GM18498 (cell line): ENCODE data around the gene DDC.
A peak's percentile ranks its signal among the peaks of the same experiment; 100 is the strongest.

ENCODE experiments used
- ATAC-seq: cut with Tn5 transposase; IDR thresholded peaks from one replicate; pipeline ENCODE4 v1.9.1; 2021; ENCODE audit warnings: mild to moderate bottlenecking, moderate library complexity; ENCODE audit not compliant: unreplicated experiment

DDC gene, protein sequence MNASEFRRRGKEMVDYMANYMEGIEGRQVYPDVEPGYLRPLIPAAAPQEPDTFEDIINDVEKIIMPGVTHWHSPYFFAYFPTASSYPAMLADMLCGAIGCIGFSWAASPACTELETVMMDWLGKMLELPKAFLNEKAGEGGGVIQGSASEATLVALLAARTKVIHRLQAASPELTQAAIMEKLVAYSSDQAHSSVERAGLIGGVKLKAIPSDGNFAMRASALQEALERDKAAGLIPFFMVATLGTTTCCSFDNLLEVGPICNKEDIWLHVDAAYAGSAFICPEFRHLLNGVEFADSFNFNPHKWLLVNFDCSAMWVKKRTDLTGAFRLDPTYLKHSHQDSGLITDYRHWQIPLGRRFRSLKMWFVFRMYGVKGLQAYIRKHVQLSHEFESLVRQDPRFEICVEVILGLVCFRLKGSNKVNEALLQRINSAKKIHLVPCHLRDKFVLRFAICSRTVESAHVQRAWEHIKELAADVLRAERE

DNA sequence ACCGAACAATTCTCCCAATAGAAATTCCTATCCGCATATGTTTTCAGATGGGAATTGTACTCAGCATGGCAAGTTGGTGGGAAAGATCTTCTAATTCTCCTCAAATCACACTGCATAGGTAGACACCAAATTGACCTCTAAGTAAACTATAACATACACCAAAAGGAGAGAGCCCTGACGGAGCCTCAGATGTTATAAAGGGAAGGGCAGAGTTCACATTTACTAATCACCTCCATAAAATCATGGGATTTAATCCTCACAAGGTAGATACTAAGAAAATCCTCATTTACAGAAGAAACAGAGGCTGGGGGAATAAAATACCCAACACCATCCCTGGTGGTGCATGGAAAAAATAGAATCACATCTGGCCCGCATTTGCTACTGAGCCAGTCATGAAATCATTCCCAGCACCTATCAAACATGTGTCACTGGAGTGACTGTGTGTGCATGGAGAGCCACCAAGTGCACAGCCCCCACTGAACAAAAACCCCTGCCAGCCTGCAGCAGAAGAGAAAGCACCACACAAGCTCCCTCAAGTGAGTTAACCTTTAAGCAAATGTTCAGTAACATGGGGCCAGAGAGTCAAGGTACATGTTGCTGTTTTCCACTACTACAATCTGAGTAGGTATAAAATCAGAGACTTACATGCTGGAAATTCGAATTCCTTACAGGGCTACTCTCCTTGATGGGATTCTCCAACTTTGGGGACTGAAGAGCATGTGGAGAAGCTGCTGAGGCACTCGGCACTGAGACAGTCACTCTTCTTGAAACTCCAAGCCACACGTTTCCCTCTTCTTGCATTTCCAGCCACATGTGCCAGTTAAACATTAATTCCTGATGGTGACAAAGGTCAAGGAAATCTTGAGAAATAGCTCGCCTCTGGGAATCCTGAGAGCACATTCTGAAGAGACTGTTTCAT lies at the start of gene DDC:
Gene DDC (minus strand): TSS at position 766 of the 919 bp plus-strand sequence. CDS start 21,320 bp downstream, outside the sequence.
- ATAC-seq, result no peak

GRCh38 chr7:50613473-50613872 lies 48.3 kb upstream of the DDC start:
- ATAC-seq, result no peak

GRCh38 chr7:50612704-50613103 lies 47.5 kb upstream of the DDC start:
- ATAC-seq, result no peak

- ATAC-seq, result peak; percentile 68
Measured at GRCh38 chr7:50610521-50611277, 45.5 kb upstream of the DDC start.

GRCh38 chr7:50608196-50608906 lies 43.1 kb upstream of the DDC start:
- ATAC-seq, result no peak

- ATAC-seq, result no peak
Measured at GRCh38 chr7:50607524-50608125, 42.4 kb upstream of the DDC start.

DNA sequence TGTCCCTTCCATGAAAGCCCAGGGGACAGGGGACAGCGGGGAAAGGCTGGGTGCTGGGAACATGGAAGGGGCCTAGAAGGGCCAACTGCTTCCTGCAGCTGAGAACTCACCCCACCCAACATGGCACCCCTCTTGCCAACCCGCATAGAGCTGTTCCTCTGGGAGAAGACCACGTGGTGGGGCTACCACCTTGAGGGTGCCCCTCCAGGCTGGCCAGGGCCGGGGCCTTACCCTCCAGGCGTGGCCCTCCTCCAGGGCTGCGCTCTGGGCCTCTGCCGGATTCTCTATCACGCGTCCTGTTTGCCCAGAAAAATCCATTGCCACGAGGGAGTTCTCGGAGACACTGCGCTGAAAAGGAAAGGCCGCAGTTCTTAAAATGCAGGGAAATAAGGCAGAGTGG lies 39.9 kb upstream of the DDC start:
- ATAC-seq, result no peak

GRCh38 chr7:50603287-50603686 lies 38.1 kb upstream of the DDC start:
- no peak for ATAC-seq

DNA sequence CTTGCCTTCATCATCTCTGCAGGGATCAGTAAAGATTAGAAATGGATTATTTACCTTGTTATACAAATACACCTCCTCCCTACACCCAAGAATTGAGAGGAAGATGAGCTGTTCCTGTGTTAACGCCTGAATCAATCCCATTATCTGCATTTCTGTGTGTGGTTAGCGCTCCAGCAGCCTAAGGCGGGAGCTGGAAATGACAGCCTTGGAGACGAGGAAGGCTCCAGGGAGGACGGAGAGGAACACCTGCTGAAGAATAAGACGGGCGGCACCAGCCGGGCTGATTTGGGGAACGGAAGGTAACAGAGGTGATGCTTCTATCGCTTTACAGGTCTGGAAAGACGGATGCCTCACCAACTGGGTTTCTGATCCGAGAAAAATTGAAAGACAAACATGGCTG lies 34.2 kb upstream of the DDC start:
- ATAC-seq, result no peak

- ATAC-seq, result no peak
Measured at GRCh38 chr7:50598460-50599343, 33.5 kb upstream of the DDC start.

- ATAC-seq, result no peak
Measured at GRCh38 chr7:50596484-50596883, 31.3 kb upstream of the DDC start.

DNA sequence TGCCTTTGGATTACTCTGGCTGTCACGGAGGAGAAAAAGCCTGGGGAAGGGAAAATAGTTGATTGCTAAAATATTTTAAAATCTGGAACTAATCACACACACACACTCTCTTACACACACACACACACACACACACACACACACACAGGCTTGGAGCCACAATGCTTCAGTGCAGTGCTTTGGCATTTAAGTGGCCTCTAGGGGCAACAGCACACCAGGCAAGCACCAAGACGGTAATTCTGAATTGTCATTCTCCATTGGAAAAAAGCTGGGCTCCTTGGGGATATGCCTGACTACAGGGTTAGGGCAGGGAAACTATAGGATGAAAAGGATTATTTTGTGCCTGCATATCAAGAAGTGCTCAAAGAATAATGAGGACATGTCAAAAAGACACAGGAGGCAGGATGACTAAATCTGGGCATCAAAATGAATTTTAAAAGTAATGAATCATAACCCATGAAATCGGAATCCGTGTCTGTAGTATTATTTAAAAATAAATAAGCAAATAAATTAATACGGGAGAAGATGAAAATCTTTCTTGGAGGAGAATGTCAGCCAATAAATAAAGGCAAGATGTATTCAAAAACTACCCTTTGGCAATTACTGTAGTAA lies 30.4 kb upstream of the DDC start:
- peak; percentile 29 for ATAC-seq

DNA sequence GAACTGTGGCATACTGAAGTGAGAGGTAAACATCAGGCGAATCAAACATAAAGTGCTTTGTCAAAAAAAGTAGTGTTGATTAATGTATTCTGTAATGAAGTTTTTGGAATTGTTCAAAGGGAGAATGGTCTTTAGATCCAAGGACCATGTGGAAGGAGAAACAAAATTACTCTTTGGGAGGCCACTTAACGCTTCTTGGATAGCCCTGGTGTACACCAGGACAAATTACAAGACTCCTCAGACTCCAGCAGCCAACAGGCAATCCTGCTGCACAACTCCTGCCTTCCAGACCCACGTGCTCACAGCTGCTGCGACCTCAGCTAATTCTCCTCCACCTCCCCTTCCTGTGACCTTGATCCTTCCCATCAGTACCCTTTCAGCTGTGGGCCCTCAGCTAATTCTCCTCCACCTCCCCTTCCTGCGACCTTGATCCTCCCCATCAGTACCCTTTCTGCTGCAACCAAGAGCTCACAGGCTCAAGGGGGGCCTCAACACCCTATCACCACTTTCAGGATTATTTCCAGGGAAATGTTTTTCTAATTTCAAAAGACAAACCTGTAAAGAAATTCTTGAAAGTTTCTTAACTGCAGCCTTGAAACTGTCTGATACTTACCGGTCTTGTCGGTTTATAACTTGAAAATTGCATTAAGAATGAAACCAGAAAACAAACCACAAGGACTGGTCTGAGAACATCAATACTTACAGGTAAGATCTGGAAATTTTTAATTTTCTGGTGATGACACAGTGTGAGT lies 29.7 kb upstream of the DDC start:
- peak; percentile 41 for ATAC-seq

DNA sequence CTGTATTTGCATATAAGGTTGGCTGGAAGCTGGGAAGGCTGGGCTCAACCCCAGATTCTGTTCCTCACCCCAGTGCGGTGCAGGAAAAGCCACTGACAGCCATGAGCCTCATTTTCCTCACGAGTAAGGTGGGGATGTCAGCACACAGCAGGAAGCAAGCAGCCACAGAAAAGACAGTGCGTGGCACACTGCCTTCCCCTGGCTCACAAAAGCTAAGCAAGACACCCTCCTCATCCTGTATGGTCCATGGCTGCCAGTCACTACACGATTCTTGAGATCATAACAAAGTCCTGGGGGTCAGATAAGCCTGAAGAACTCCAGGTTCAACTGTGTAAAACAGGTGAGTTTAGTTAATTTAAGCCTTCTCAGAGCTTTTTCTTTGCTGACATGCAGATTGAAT lies 28.9 kb upstream of the DDC start:
- no peak for ATAC-seq

DNA sequence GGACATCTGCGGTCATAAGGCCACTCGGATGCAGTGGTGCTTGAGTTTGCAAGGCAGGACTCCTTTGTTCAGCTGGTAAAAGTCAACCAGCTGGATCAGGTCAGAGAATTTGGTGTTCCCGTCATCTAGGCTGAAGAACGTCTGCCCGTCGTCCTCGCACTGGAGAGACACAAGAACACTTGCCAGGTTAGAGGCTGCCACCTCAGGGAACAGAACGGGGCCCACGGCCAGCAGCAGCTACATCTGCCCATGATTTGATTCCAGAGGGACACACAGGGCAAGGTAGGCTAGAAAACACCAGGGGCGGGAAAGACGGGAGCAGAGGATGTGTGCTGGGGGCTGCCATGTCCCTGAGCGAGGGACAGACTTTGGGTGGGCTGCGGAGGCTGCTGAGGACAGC lies 27.7 kb upstream of the DDC start:
- ATAC-seq, result no peak

DNA sequence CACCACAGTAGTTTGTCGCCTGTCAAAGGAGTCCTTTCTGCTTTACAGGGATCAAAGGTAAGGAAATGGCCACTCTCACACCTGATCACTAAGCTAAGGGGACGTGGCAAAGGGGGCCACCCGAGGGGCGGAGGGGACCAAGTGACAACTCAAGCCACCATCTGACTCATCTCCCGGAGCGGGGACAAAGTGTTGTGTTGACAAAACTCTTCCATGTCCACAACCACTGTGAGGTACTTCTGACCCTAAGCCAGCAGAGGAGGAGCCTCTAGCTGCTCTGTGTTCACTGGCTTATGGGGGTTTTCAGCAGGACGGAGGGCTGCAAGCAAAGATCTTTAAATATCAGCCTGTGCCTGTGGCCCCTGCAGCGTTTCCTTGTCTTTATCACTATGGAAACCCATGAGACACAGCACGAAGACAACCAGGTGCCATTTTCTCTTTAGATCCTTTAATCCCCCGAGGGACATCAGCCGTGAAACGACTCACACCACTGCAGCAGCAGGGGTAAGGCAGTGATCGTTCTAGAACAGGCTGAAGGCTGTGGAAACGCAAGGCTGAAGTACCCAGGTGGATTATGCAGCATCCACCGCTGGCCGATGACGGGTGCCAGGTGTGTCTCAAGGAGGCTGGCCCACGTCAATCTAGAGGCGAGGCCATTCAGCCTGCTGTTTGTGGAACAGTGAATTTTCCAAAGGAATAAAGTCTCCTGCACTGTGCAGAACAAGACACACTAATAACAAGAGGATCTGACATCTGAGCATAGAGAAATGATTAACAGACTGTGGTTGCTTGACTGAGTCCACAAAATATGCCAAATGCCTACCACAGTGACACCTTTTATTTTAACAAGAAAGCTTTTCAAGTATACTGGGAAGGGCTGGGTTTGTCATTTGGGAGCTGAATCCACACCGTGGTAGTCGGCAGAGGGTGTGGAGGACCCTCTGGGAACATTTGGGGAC lies 26.6 kb upstream of the DDC start:
- ATAC-seq, result peak; percentile 56

GRCh38 chr7:50591098-50591479 lies 25.9 kb upstream of the DDC start:
- ATAC-seq, result no peak
